Measurements from ENCODE around the gene CRPPA.

Gene CRPPA

GRCh38 chr7:16463949-16464715, 42.8 kb upstream of the CRPPA start:
- Histone ChIP-seq H3K9ac (ENCODE audit: low read depth, low read length, poor library complexity, severe bottlenecking) (no peak overlapping the region), H3K79me2 (ENCODE audit: insufficient read depth, low read length) (no peaks in the 10 kb centered on the region), H3K4me2 (ENCODE audit: low read depth, low read length, poor library complexity, severe bottlenecking) (no peak overlapping the region), H3K27me3 (ENCODE audit: insufficient read depth, low read length, poor library complexity, severe bottlenecking) (no peaks in the 10 kb centered on the region), H2AFZ (ENCODE audit: low read length) (no peak overlapping the region; the same call in 1 of the 2 replicates), H3F3A (ENCODE audit: low read depth) (no peaks in the 10 kb centered on the region), H3K9me2 (replicated peaks; ENCODE audit: low read depth, low read length) (no peaks in the 10 kb centered on the region), H3K9me3 (ENCODE audit: insufficient read depth, low read depth, low read length) (no peaks in the 10 kb centered on the region), H3K36me3 (ENCODE audit: insufficient read depth, low read length) (no peaks in the 10 kb centered on the region), H3K4me1 (ENCODE audit: insufficient read depth, low read length, poor library complexity, severe bottlenecking) (no peaks in the 10 kb centered on the region), H4K20me1 (ENCODE audit: insufficient read depth, low read length, poor library complexity, severe bottlenecking) (no peaks in the 10 kb centered on the region), H3K4me3 (ENCODE audit: low read length, poor library complexity, severe bottlenecking) (no peak overlapping the region)
- TF ChIP-seq, protein P1, sequence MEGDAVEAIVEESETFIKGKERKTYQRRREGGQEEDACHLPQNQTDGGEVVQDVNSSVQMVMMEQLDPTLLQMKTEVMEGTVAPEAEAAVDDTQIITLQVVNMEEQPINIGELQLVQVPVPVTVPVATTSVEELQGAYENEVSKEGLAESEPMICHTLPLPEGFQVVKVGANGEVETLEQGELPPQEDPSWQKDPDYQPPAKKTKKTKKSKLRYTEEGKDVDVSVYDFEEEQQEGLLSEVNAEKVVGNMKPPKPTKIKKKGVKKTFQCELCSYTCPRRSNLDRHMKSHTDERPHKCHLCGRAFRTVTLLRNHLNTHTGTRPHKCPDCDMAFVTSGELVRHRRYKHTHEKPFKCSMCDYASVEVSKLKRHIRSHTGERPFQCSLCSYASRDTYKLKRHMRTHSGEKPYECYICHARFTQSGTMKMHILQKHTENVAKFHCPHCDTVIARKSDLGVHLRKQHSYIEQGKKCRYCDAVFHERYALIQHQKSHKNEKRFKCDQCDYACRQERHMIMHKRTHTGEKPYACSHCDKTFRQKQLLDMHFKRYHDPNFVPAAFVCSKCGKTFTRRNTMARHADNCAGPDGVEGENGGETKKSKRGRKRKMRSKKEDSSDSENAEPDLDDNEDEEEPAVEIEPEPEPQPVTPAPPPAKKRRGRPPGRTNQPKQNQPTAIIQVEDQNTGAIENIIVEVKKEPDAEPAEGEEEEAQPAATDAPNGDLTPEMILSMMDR (conservative IDR thresholded peaks at IDR 0.05; ENCODE audit: low read length): no peak
- TF ChIP-seq EZH2phosphoT487 (IDR thresholded peaks at IDR 0.05; ENCODE audit: borderline replicate concordance): no peak

DNA sequence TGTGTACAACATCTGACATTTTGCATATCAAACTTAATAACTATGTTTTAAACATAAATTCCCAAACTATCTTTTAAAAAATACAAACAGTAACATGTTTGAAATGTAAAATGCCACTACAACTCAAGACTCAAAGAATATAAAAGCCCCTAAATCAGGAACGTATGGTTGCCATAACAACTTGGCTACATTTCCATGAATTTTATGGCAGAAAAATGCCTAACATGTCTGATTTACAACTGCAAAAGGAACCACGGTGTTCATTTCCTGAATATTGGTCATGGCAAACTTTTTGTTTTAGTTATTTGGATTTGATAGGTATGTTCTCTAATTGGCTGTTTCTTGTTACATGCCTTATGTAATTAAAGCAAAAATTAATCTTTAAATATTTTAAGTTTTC, 42.2 kb upstream of the CRPPA start:
- H3K79me2 ChIP-seq (ENCODE audit: insufficient read depth, low read length): no peaks in the 10 kb centered on the region
- no peaks in the 10 kb centered on the region for H4K20me1 ChIP-seq (ENCODE audit: insufficient read depth, low read length, poor library complexity, severe bottlenecking)
- no peaks in the 10 kb centered on the region for H3F3A ChIP-seq (ENCODE audit: low read depth)
- TF ChIP-seq, protein P1 (conservative IDR thresholded peaks at IDR 0.05; ENCODE audit: low read length): no peak
- TF ChIP-seq EZH2phosphoT487 (IDR thresholded peaks at IDR 0.05; ENCODE audit: borderline replicate concordance): no peak
- H2AFZ ChIP-seq (ENCODE audit: low read length): no peak overlapping the region
- no peaks in the 10 kb centered on the region for H3K9me2 ChIP-seq (replicated peaks; ENCODE audit: low read depth, low read length)
- no peaks in the 10 kb centered on the region for H3K9me3 ChIP-seq (ENCODE audit: insufficient read depth, low read depth, low read length)
- H3K36me3 ChIP-seq (ENCODE audit: insufficient read depth, low read length): no peaks in the 10 kb centered on the region
- no peak overlapping the region for H3K4me3 ChIP-seq (ENCODE audit: low read length, poor library complexity, severe bottlenecking)
- H3K4me2 ChIP-seq (ENCODE audit: low read depth, low read length, poor library complexity, severe bottlenecking): no peak overlapping the region
- H3K9ac ChIP-seq (ENCODE audit: low read depth, low read length, poor library complexity, severe bottlenecking): no peak overlapping the region
- H3K4me1 ChIP-seq (ENCODE audit: insufficient read depth, low read length, poor library complexity, severe bottlenecking): no peaks in the 10 kb centered on the region
- no peaks in the 10 kb centered on the region for H3K27me3 ChIP-seq (ENCODE audit: insufficient read depth, low read length, poor library complexity, severe bottlenecking)

- no peaks in the 10 kb centered on the region for H3K27me3 ChIP-seq (ENCODE audit: insufficient read depth, low read length, poor library complexity, severe bottlenecking)
- no peaks in the 10 kb centered on the region for H3K36me3 ChIP-seq (ENCODE audit: insufficient read depth, low read length)
- no peaks in the 10 kb centered on the region for H3F3A ChIP-seq (ENCODE audit: low read depth)
- no peaks in the 10 kb centered on the region for H4K20me1 ChIP-seq (ENCODE audit: insufficient read depth, low read length, poor library complexity, severe bottlenecking)
- no peak overlapping the region for H2AFZ ChIP-seq (ENCODE audit: low read length)
- no peak overlapping the region for H3K4me3 ChIP-seq (ENCODE audit: low read length, poor library complexity, severe bottlenecking)
- H3K9me2 ChIP-seq (replicated peaks; ENCODE audit: low read depth, low read length): no peaks in the 10 kb centered on the region
- no peaks in the 10 kb centered on the region for H3K79me2 ChIP-seq (ENCODE audit: insufficient read depth, low read length)
- no peaks in the 10 kb centered on the region for H3K9me3 ChIP-seq (ENCODE audit: insufficient read depth, low read depth, low read length)
- no peak for TF ChIP-seq EZH2phosphoT487 (IDR thresholded peaks at IDR 0.05; ENCODE audit: borderline replicate concordance)
- TF ChIP-seq, protein P1 (conservative IDR thresholded peaks at IDR 0.05; ENCODE audit: low read length): no peak
- H3K4me2 ChIP-seq (ENCODE audit: low read depth, low read length, poor library complexity, severe bottlenecking): no peak overlapping the region
- H3K9ac ChIP-seq (ENCODE audit: low read depth, low read length, poor library complexity, severe bottlenecking): no peak overlapping the region
- no peaks in the 10 kb centered on the region for H3K4me1 ChIP-seq (ENCODE audit: insufficient read depth, low read length, poor library complexity, severe bottlenecking)
Measured at GRCh38 chr7:16462431-16462889, 41.1 kb upstream of the CRPPA start.
